Choroid plexus epithelial cell (primary cell): ENCODE measurements around the gene ZNF652.

Experiments
- DNase-seq: peaks from one replicate; pipeline ENCODE4 v3.0.0-alpha.2; 2010; ENCODE audit warnings: low read depth
- H3K4me3 ChIP-seq: 2 replicates; pipeline ENCODE4 v1.5.1; 2011; ENCODE audit warnings: low read depth, mild to moderate bottlenecking, control low read depth, low read length, moderate library complexity
- TF ChIP-seq, protein P1 (sequence below): conservative IDR thresholded peaks from 2 replicates; pipeline ENCODE4 v1.5.1; 2011; ENCODE audit warnings: low read depth, mild to moderate bottlenecking, control low read depth, inconsistent platforms, low read length, moderate library complexity

ZNF652 gene

GRCh38 chr17:49298371-49298976, 63.6 kb downstream of the ZNF652 start:
- no peak overlapping the region for H3K4me3 ChIP-seq
- TF ChIP-seq, protein P1, sequence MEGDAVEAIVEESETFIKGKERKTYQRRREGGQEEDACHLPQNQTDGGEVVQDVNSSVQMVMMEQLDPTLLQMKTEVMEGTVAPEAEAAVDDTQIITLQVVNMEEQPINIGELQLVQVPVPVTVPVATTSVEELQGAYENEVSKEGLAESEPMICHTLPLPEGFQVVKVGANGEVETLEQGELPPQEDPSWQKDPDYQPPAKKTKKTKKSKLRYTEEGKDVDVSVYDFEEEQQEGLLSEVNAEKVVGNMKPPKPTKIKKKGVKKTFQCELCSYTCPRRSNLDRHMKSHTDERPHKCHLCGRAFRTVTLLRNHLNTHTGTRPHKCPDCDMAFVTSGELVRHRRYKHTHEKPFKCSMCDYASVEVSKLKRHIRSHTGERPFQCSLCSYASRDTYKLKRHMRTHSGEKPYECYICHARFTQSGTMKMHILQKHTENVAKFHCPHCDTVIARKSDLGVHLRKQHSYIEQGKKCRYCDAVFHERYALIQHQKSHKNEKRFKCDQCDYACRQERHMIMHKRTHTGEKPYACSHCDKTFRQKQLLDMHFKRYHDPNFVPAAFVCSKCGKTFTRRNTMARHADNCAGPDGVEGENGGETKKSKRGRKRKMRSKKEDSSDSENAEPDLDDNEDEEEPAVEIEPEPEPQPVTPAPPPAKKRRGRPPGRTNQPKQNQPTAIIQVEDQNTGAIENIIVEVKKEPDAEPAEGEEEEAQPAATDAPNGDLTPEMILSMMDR, result no peak
- no peak for DNase-seq

DNA sequence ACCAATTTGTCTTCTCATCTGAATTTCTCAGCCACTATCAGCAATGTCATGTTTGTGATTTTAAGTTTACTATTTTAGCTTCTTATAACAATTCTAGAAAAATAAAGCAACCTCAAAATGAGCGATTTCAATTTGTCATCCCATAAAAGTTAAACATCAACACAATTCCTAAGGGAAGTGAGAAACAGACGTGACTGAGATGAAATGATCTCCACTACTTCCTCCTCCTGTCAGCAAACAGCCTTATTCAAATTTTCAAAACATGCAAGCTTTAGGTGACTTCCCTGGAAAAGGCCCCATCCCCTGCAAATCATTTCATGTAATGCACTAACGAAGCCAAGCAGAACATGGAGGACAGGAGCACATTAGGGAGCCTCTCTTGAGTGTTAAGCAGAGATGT, 64.9 kb downstream of the ZNF652 start:
- TF ChIP-seq, protein P1, result no peak

GRCh38 chr17:49294122-49294521, 67.9 kb downstream of the ZNF652 start:
- TF ChIP-seq, protein P1, result no peak
- H3K4me3 ChIP-seq, result no peak overlapping the region
- no peak for DNase-seq

More for the DNA sequence above, 64.9 kb downstream of the ZNF652 start:
- no peak for DNase-seq
- no peak overlapping the region for H3K4me3 ChIP-seq

GRCh38 chr17:49292901-49293300, 69.1 kb downstream of the ZNF652 start:
- TF ChIP-seq, protein P1, result no peak
- H3K4me3 ChIP-seq, result no peak overlapping the region
- DNase-seq, result no peak

DNA sequence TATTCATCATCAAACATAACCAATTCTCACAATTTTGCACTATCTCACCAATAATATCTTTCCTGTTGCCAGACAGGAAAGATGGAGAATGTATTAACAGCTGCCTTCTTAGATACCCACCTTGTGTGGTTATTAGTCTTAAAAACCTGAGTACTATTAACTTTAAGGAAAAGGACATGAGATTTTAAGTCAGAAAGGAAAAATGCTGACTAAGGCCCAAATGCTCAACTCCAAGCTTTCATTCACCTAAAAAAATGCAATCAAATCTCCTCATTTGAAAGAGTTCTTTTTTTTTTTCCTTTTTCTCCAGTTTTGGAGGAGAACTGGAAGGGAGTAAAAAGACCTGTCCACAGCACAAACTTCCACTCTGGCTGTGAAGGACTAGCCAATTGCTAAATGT, 70.1 kb downstream of the ZNF652 start:
- no peak for DNase-seq
- TF ChIP-seq, protein P1, result no peak
- H3K4me3 ChIP-seq, result no peak overlapping the region

- no peak overlapping the region for H3K4me3 ChIP-seq
- TF ChIP-seq, protein P1, result peak; percentile 79
- DNase-seq, result peak; percentile 70
These were observed 71.2 kb downstream of the ZNF652 start for GRCh38 chr17:49290690-49291359.

GRCh38 chr17:49288388-49288787, 73.7 kb downstream of the ZNF652 start:
- no peak overlapping the region for H3K4me3 ChIP-seq
- DNase-seq, result no peak
- TF ChIP-seq, protein P1, result no peak
